GM21786 (cell line): ENCODE results near the gene CSNK1G1.
A peak's percentile ranks its signal among the peaks of the same experiment; 100 is the strongest.

Experiments
- ATAC-seq: cut with Tn5 transposase; IDR thresholded peaks from one replicate; pipeline ENCODE4 v1.9.1; 2021; ENCODE audit not compliant: unreplicated experiment

Gene CSNK1G1

GRCh38 chr15:64157599-64158125 lies 198.3 kb downstream of the CSNK1G1 start:
- no peak for ATAC-seq

- ATAC-seq, result no peak
These were observed 199.2 kb downstream of the CSNK1G1 start for GRCh38 chr15:64156652-64157331.

GRCh38 chr15:64155802-64156651 lies 199.9 kb downstream of the CSNK1G1 start:
- no peak for ATAC-seq

- peak; percentile 49 for ATAC-seq
These were observed 202.2 kb downstream of the CSNK1G1 start for GRCh38 chr15:64153480-64154367.

- no peak for ATAC-seq
These were observed 203.2 kb downstream of the CSNK1G1 start for GRCh38 chr15:64152507-64153387.

- no peak for ATAC-seq
These were observed 204.1 kb downstream of the CSNK1G1 start, which contains the start of gene SNX22 for GRCh38 chr15:64151727-64152506. Gene SNX22, plus strand, starts transcription at chr15:64151731. Its CDS starts 45 bp downstream, at chr15:64151776.

- no peak for ATAC-seq
These were observed 205.9 kb downstream of the CSNK1G1 start for GRCh38 chr15:64149893-64150578.

- no peak for ATAC-seq
These were observed 206.5 kb downstream of the CSNK1G1 start for GRCh38 chr15:64149424-64149823.

- ATAC-seq, result no peak
These were observed 207.4 kb downstream of the CSNK1G1 start for GRCh38 chr15:64148581-64148980.

GRCh38 chr15:64148168-64148567 lies 207.8 kb downstream of the CSNK1G1 start:
- ATAC-seq, result no peak

GRCh38 chr15:64146885-64147681 lies 208.9 kb downstream of the CSNK1G1 start:
- ATAC-seq, result no peak

GRCh38 chr15:64146520-64146884 lies 209.5 kb downstream of the CSNK1G1 start:
- no peak for ATAC-seq

- ATAC-seq, result no peak
These were observed 209.9 kb downstream of the CSNK1G1 start for GRCh38 chr15:64146041-64146440.

- peak; percentile 79 for ATAC-seq
These were observed 211.2 kb downstream of the CSNK1G1 start for GRCh38 chr15:64144565-64145281.

GRCh38 chr15:64144192-64144564 lies 211.8 kb downstream of the CSNK1G1 start:
- ATAC-seq, result no peak

GRCh38 chr15:64143276-64143675 lies 212.7 kb downstream of the CSNK1G1 start:
- ATAC-seq, result no peak

GRCh38 chr15:64141798-64142512 lies 214.0 kb downstream of the CSNK1G1 start:
- ATAC-seq, result no peak
